K562 (cell line): Measurements from ENCODE around the gene HAX1. TPM values are rescaled to one million over a fixed set of nuclear protein-coding genes. Genes with fewer than 3 reads are reported as not detected.
A peak's percentile ranks its signal among the peaks of the same experiment; 100 is the strongest.

Experiments
- CTCFL ChIP-seq: IDR thresholded peaks from 2 replicates; pipeline ENCODE4 v1.6.1; 2011; ENCODE audit warnings: borderline replicate concordance, low read depth, mild to moderate bottlenecking, moderate library complexity, low read length; ENCODE audit not compliant: insufficient read depth, poor library complexity, severe bottlenecking
- DEAF1 ChIP-seq: fragments of 450-650 bp; formaldehyde crosslinking; IDR thresholded peaks from 2 replicates; pipeline ENCODE4 v1.4.0; 2020; ENCODE audit warnings: mild to moderate bottlenecking, moderate library complexity
- MAZ ChIP-seq, 2 experiments: fragments of 450-650 bp in 1 of 2; sonication (generic) in 1 of 2; formaldehyde crosslinking; IDR thresholded peaks in 1 of 2; conservative IDR thresholded peaks in 1 of 2; 2 replicates each; pipeline versions ENCODE4 v1.4.0 to v1.5.0; 2020; ENCODE audit warnings: mild to moderate bottlenecking in 1 of 2, missing genetic modification reagents in 1 of 2
- NELFE ChIP-seq: IDR thresholded peaks from 2 replicates; pipeline ENCODE4 v1.6.1; 2011; ENCODE audit warnings: mild to moderate bottlenecking; ENCODE audit not compliant: insufficient read depth, insufficient read length
- RAD21 ChIP-seq, 2 experiments: fragments of 250-450 bp in 1 of 2; fragments of 450-650 bp in 1 of 2; sonication (Bioruptor Pico) in 1 of 2; formaldehyde crosslinking in 1 of 2; IDR thresholded peaks in 1 of 2; conservative IDR thresholded peaks in 1 of 2; 2 replicates each; pipeline versions ENCODE4 v1.4.0 to v1.8.0; 2020 to 2022; ENCODE audit warnings: mild to moderate bottlenecking in 2 of 2, moderate library complexity in 1 of 2
- RBM22 ChIP-seq: fragments of 200-400 bp; formaldehyde crosslinking; IDR thresholded peaks from 2 replicates; pipeline ENCODE4 v1.6.1; 2018; ENCODE audit warnings: low read length, low read depth; ENCODE audit not compliant: poor library complexity, severe bottlenecking
- SMARCE1 ChIP-seq: fragments of 450-650 bp; IDR thresholded peaks from 2 replicates; pipeline ENCODE4 v1.7.1; 2016; ENCODE audit warnings: mild to moderate bottlenecking
- SMC3 ChIP-seq: conservative IDR thresholded peaks from 2 replicates; pipeline ENCODE4 v1.6.1; 2011; ENCODE audit warnings: low read depth, low read length, improper control_type of control experiment; ENCODE audit not compliant: insufficient read depth
- ZNF449 ChIP-seq: fragments of 250-450 bp; sonication (Bioruptor Pico); IDR thresholded peaks from 2 replicates; pipeline ENCODE4 v1.8.0; 2022; ENCODE audit warnings: moderate library complexity, mild to moderate bottlenecking, inconsistent platforms
- polyA plus RNA-seq, 8 experiments: library from polyadenylated mRNA; depleted of rRNA in 4 of 8; stranded (reverse) in 5 of 8; unstranded in 3 of 8; fragments of >200 nt; fragmentation: Nextera tagmentation in 2 of 8; fragmentation: Illumina TruSeq in 1 of 8; extraction: Ambion mirVana in 2 of 8; extraction: Trizol in 1 of 8; gene quantifications; 2 replicates each; pipeline versions ENCODE4 v1.2.1 to v1.2.3, GENCODE V29; 2011 to 2014; ENCODE audit warnings: inconsistent platforms in 1 of 8, missing spikeins in 1 of 8
- total RNA-seq, 7 experiments: library from RNA; depleted of rRNA in 6 of 7; stranded (reverse); fragments of >200 nt in 6 of 7; fragmentation: Illumina TruSeq in 2 of 7; extraction: Trizol in 2 of 7; gene quantifications; 2 replicates each; pipeline versions ENCODE4 v1.2.1 to v1.2.3, GENCODE V29; 2011 to 2021; ENCODE audit warnings: low replicate concordance in 1 of 7
- TF ChIP-seq, protein P1 (sequence below): fragments of 250-450 bp; sonication (Bioruptor Pico); IDR thresholded peaks from 2 replicates; pipeline ENCODE4 v1.5.0; 2021
- TF ChIP-seq, protein P2 (sequence below), 2 experiments: fragments of 450-650 bp; formaldehyde crosslinking in 1 of 2; IDR thresholded peaks; 2 replicates each; pipeline versions ENCODE4 v1.4.0 to v1.6.1; 2014 to 2020; ENCODE audit warnings: mild to moderate bottlenecking in 2 of 2, borderline replicate concordance in 1 of 2, low read depth in 1 of 2

The HAX1 gene
- total and polyA plus RNA-seq, 9 of the 15 experiments (the other 6 are each of a cell fraction or from before 2014, with no cell fraction given): 143 to 492 (median 234) TPM

DNA sequence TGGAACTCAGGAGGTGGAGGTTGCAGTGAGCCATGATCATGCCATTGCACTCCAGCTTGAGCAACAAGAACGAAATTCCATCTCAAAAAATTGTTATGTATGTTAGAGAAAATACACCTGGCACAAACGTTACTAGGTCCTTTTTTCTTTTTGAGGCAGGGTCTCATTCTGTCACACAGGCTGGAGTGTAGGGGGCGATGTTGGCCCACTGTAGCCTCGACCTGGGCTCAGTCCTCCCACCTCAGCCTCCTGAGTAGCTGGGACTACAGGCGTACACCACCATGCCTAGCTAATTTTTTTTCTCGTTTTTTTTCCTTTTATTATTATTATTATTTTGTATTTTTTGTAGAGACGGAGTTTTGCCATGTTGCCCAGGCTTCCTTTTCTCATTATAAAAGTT, 4.4 kb downstream of the HAX1 start (continued):
- no peak for TF ChIP-seq RBM22
- TF ChIP-seq DEAF1 (CRISPR knock-in tag): peak; percentile 81
- TF ChIP-seq SMC3: peak; percentile 45; the same call in 1 of the 2 replicates
- TF ChIP-seq CTCFL: no peak
- no peak for TF ChIP-seq SMARCE1
- peak; percentile 81 for TF ChIP-seq RAD21 (CRISPR knock-in tag; conservative IDR thresholded peaks at IDR 0.05 in 1 of 2, IDR thresholded peaks at IDR 0.05 in 1 of 2)
- TF ChIP-seq ZNF449 (CRISPR knock-in tag): no peak
- no peak for TF ChIP-seq NELFE
- TF ChIP-seq, protein P1, sequence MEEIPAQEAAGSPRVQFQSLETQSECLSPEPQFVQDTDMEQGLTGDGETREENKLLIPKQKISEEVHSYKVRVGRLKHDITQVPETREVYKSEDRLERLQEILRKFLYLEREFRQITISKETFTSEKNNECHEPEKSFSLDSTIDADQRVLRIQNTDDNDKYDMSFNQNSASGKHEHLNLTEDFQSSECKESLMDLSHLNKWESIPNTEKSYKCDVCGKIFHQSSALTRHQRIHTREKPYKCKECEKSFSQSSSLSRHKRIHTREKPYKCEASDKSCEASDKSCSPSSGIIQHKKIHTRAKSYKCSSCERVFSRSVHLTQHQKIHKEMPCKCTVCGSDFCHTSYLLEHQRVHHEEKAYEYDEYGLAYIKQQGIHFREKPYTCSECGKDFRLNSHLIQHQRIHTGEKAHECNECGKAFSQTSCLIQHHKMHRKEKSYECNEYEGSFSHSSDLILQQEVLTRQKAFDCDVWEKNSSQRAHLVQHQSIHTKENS (CRISPR knock-in tag): no peak
- TF ChIP-seq, protein P2, sequence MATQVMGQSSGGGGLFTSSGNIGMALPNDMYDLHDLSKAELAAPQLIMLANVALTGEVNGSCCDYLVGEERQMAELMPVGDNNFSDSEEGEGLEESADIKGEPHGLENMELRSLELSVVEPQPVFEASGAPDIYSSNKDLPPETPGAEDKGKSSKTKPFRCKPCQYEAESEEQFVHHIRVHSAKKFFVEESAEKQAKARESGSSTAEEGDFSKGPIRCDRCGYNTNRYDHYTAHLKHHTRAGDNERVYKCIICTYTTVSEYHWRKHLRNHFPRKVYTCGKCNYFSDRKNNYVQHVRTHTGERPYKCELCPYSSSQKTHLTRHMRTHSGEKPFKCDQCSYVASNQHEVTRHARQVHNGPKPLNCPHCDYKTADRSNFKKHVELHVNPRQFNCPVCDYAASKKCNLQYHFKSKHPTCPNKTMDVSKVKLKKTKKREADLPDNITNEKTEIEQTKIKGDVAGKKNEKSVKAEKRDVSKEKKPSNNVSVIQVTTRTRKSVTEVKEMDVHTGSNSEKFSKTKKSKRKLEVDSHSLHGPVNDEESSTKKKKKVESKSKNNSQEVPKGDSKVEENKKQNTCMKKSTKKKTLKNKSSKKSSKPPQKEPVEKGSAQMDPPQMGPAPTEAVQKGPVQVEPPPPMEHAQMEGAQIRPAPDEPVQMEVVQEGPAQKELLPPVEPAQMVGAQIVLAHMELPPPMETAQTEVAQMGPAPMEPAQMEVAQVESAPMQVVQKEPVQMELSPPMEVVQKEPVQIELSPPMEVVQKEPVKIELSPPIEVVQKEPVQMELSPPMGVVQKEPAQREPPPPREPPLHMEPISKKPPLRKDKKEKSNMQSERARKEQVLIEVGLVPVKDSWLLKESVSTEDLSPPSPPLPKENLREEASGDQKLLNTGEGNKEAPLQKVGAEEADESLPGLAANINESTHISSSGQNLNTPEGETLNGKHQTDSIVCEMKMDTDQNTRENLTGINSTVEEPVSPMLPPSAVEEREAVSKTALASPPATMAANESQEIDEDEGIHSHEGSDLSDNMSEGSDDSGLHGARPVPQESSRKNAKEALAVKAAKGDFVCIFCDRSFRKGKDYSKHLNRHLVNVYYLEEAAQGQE (IDR thresholded peaks at IDR 0.05; ENCODE audit: borderline replicate concordance): peak; percentile 81
- TF ChIP-seq, protein P2 (CRISPR knock-in tag; IDR thresholded peaks at IDR 0.05; ENCODE audit: low read depth): no peak
- 0 out of 4 replicates have a peak, but pooled peaks of 1 of the 2 experiments have one; percentile 29 for TF ChIP-seq MAZ (CRISPR knock-in tag; conservative IDR thresholded peaks at IDR 0.05 in 1 of 2, IDR thresholded peaks at IDR 0.05 in 1 of 2)
